Muscle layer of duodenum (tissue), 2 donors: ENCODE measurements around the gene CPSF7.

Experiments
- H3K27ac ChIP-seq: one replicate; pipeline ENCODE4 v1.7.0; 2013; ENCODE audit warnings: mild to moderate bottlenecking, low read length
- H3K27me3 ChIP-seq: one replicate; pipeline ENCODE4 v1.7.0; 2013; ENCODE audit warnings: low read depth, mild to moderate bottlenecking, control low read depth, low read length
- H3K36me3 ChIP-seq, 2 donors: one replicate each; pipeline ENCODE4 v1.7.0; 2013; ENCODE audit warnings: low read length in 2 of 2, control low read depth in 1 of 2, mild to moderate bottlenecking in 1 of 2; ENCODE audit not compliant: insufficient read depth in 2 of 2, control insufficient read depth in 1 of 2
- H3K4me1 ChIP-seq, 2 donors: one replicate each; pipeline ENCODE4 v1.7.0; 2013; ENCODE audit warnings: low read length in 2 of 2, mild to moderate bottlenecking in 2 of 2, control low read depth in 1 of 2, moderate library complexity in 1 of 2; ENCODE audit not compliant: insufficient read depth in 2 of 2, control insufficient read depth in 1 of 2
- H3K4me3 ChIP-seq, 2 donors: one replicate each; pipeline ENCODE4 v1.7.0; 2013; ENCODE audit warnings: low read length in 2 of 2, low read depth in 1 of 2, mild to moderate bottlenecking in 1 of 2
- H3K9me3 ChIP-seq, 2 donors: one replicate each; pipeline ENCODE4 v1.7.0; 2013; ENCODE audit warnings: low read length in 2 of 2, control low read depth in 1 of 2, mild to moderate bottlenecking in 1 of 2; ENCODE audit not compliant: control insufficient read depth in 1 of 2
- donor health status: healthy.

The CPSF7 gene

GRCh38 chr11:61353131-61354067 lies 76.4 kb downstream of the CPSF7 start:
- Histone ChIP-seq H3K9me3 (no peaks in the 10 kb centered on the region), H3K27me3 (no peaks in the 10 kb centered on the region), H3K4me3 (no peak overlapping the region), H3K27ac (no peak overlapping the region), H3K4me1 (peaks cover 0 to 3% of the 10 kb centered on the region in 2 donors), H3K36me3 (peaks cover 28 to 59% of the 10 kb centered on the region in 2 donors)
